HG03575 (cell line): Measurements from ENCODE around the gene RAPGEF1.

Experiments
- ATAC-seq: cut with Tn5 transposase; IDR thresholded peaks from one replicate; pipeline ENCODE4 v1.9.1; 2021; ENCODE audit not compliant: unreplicated experiment, insufficient number of reproducible peaks, low FRiP score; ENCODE audit errors: extremely low read depth

The RAPGEF1 gene

DNA sequence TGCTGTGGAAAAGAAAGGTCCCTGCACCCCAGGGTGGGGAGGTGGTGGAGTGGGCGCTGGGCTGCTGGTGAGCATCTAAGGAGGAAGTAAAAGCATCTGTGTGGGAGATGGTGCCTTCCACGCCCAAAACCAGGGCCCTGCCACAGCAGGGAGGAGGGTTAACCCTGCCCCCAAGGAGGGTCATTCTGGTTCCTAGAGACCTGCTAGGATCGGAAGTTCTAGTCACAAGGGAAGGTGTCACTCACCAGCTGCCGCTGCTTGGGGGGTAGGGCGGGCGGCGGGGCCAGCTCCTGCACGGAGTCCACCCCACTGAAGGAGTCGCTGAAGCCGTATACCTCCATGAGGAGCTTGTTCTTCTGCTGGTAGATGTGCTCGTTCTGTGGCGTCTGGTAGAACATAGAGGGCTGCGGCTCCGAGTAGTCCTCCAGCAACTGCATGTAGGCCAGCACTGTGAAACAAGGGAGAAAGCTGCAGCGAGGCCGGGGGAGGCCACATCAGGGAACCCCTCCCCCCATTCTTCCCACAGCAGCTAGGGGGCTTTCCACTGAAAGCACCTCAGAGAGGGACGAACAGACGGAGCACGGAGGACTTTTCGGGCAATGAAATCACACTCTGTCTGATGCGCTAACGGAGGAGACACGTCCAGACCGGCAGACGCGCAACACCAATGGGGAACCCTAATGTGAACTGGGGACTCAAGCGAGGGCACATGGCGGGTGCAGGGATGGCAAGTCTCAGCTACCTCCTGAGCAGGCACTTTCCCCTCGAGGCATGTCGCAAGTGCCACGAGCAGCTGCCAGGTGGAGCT is 118.1 kb downstream of the RAPGEF1 start:
- no peak for ATAC-seq

DNA sequence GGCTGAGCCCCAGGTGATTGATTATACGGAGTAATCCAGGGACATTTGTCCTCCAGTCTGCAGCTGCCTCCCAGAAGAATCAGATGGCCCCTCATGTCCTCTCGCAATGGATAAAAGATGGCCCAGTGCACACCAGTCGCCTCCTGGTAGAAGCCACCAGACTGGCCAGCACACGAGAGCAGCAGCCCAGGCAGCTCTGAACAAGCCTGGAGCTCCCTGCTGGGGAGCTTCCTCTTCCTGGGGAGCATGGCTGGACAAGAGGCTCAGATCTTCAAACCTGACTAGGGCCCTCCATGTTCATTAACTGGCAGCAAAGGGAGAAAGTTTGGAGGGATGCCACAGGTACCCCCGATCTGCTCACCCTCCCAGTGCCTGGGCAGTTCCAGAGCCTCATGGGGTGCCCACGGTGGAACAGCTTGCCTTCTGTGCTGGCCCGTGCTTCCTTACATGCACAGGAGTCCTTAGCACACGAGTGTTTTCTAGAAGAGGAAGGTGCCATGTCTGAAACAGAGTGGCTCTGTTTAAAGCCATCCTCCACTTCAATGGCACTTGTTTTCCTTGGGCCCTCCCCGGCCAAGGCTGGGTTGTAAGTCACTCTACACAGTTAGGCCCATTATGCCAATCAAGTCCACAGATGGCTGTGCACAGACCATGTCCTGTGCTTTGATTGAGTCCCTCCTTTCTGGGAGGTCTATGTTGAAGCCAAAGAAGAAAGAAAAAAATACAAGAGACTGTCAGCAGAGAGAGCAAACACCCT is 118.9 kb downstream of the RAPGEF1 start:
- no peak for ATAC-seq

DNA sequence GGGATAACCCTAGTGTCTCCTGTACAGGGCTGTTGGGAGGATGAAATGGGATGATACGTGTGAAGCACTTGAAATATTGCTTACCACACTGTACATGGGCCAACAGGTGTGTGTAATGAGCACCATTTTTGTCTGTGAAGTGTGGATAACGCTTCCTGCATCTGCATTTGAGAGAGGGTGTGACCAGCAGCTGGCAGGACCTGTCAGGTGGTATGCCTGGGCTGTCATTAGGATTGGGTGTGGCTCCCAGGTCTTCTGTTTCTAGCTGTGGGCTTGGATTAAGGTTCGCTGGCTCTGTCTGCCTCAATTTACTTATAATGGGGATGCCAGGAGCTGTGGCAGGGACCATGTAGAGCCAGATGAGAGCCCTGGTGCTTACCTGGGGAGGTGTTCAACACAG is 120.2 kb downstream of the RAPGEF1 start:
- no peak for ATAC-seq

DNA sequence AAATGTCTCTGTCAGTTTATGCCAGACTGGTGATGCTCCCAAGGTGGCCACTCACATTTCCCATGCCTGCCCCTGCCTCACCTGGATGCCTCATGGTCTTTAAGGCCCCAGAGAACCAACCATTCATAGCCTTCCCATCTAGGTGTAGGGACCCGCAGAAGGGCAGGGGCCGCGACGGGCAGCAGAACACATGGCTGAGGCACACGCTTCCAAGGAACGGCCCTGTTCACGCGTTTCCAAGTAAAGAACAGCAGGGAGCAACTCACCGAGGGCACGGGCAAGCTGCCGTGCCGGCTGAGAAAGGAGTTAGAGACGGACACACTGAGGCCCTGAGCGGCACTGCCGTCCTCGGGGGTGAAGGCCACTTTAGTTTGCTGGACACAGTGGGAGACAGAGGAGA is 121.1 kb downstream of the RAPGEF1 start:
- no peak for ATAC-seq

DNA sequence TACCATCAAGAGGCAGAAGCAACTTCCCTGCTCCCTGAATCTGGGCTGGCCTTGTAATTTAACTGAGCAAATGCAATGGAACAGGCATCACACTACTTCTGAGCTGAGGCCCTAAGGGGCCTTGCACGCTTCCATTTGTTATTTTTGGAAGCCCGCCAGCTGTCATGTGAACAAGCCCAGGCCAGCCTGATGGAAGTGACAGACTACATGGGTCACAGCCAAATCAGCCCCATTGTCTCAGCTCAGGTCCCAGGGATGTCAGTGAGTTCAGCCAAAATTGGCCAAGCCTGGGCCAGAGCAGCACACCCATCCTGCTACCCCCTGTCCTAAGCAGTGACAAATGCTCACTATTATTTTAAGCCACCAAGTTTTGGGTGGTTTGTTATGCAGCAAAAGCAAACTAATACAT is 121.8 kb downstream of the RAPGEF1 start:
- no peak for ATAC-seq

DNA sequence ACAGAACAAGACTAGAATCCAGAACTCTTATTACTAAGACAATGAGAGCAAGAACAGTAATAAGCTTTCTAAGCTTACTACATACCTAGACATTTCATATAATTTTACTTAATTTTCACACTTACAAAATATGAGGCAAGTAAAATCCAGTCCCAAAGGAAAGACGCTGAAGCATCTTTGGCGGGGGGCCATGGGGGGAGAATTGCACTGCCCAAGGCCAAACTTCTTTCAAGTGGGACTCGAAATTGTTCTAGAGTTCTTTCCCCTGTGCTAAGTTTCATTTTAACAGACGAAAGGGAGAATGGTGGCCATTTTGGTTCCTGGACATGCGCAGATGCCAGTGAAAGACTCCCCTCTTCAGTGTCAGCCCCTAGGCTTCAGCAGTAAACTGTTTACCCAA is 122.3 kb downstream of the RAPGEF1 start:
- no peak for ATAC-seq

DNA sequence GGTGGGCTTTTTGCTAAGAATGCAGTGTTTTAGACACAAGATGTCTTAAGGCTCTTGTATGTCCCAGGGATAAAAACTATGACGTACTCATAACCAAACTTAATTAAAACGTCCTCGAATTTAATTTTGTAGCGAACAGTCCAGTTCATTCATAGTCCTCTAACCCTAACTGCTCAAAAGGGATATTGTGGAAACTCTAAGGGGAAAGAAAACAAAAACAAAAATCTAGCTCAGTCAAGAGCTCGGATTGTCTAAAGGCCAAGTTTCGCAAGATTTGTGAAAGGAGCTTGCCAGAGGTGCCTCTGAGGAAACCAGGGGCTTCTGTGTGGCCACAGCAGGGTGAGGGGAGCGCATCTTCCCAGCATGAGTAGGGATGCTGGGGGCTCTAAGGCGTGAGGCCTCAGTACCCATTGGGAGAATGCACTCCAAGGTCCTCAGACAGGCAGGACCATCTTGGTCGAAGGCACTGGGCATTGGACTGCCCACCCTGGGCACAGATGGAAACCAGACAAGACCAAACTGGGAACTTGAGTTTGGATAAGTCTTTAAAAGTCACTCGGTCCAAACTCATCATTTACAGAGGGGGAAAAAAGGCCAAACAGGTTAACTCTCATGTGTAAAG is 122.8 kb downstream of the RAPGEF1 start:
- ATAC-seq = no peak

DNA sequence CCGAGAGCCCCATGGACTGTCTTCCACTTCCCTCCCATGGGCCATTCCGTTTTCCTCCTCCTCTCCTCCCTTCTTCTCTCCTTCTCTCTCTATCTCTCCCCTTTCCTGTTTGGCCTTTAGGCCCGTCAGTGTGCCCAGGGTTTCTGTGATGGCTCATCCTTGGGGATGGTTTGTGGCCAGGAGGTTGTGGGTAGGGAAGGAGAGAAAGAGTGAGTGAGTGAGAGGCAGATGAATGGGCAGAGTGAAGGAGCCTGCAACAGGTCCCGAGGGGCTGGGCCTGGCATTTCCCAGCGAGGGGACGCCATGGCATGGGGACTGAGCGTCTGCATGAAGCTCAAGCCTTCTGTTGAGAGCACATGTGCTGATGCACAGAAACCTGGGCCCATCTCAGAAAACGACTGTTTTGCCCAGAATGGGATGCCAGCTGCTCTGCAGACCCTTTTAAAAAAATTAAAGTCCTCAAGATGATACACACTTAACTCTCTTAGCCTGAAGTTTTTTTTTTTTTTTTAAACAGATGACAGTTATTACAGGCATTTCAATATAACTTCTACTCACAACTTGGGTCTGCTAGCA is 125.4 kb downstream of the RAPGEF1 start:
- no peak for ATAC-seq

DNA sequence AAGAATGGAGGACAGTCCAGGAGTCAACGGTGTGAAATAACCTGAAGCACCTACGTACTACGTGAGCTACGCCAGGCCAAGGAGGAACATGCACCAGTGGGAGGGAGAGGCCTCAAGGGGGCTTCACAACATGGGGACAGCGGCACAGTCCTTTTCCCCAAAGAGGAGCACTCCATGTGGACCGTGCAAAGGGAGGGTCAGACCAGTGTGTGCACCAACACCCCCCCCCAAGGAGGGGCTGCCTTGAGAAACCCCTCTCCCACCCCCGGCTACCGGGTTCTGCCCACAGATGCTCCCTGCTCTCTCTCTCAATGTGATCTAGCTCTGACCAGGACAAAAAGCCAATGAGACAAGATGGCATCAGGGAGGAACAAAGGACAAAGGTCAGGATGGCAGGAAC is 126.0 kb downstream of the RAPGEF1 start:
- ATAC-seq = no peak

DNA sequence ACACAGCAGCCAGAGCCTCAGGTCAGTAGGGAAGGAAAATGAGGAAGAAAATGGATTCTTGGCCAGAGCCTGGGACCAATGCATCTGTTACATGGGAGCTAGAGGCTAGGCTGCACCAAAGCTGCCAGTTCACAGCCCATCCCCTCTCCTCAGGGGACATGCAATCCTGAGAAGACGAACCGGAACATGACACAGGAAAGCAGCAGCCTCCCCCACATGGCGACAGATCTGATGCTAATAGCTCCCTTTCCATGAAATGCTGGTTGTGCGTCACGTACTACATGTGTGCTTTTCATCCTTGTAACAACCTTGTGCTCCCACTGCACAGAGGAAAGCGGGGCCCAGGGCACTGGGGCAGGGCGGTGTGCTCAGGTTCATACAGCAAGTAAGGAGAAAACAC is 127.0 kb downstream of the RAPGEF1 start:
- no peak for ATAC-seq

DNA sequence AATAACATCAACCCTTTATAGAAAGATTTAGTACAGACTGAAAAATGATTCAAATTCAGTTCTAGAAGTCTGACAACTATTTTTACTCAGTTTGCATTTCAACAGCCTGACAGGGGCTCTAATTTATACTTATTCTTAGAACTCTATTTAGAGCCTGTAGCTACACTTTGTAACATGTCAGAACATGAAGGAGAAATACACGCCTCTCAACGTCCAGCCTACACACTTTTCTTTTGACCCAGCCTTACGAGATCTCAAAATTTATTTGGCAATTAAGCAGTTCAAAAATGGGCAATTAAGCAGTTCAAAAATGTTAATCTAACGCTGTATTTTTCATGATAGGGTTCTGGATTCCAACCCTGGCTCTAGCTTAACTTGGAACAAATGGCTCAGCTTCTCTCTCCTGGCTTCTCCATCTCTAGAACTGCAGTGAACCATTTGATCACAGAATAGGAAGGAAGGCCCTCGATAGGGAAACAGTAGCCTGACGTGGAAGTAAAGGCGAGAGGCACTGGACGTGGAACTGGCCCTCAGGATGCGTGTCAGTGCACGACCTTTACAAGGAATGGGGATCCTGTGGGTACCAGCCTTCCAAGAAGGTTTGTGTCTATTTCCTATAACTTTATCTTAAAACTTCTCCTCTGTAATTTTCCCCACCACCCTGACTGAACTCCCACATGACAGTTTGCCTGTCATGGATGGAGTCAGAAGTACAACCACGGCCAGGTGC is 128.1 kb downstream of the RAPGEF1 start:
- no peak for ATAC-seq

DNA sequence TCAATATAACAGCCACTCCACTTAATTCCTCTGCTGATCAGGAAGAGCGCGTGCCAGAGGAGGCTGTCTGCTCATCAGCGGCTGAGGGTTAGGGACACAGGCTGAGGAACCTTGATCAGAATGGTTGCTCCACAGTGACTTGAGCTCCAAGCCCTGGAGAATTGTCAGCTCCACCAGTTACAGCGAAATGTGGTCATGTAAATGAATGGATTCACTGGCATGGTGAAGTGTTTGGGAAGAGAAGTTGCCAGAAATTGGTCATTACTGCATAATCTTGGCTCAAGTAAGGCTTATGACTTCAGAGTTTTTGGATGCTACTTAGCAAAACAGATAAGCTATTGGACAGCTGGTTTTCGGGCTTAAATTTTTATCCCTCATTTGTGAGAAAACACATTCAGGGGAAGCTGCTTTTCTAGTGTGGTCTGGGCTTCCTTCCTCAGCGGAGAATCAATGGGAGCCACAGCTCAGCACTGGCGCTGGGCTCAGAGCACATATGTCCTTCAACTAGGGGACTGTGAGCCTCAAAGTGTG is 129.6 kb downstream of the RAPGEF1 start:
- no peak for ATAC-seq

DNA sequence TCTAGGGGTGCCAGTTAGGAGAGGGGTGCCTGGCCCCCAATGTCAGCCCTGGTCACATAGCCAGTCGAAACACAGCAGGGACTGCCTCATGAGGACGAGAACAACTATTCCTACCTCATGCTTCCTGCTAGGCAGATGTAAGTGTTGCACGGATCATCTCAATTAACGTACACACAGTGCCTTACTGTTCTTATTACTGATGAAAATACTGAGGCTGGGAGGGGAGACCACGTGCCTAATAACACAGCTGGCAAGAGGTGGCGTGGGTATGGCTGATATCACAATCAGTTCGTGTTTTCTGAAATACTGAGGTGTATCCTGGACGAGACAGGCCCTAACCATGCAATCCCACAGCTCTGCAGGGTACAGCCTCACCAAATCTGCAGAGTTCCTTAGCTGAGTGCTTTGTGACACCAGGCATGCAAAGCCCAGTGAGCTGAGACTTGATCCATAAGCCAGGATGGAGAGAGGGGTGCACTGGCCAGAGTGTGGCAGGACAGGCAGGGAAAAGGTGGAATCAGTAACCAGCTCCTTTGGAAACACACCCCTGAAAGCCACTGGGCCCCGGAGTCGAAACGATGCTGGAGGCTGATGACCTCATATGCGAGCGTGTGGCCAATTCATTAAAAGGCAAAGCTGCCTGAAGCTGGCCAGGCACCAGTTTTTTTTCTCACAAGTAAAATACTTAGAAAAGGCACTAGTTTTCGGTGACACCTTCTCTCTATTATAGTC is 130.6 kb downstream of the RAPGEF1 start:
- no peak for ATAC-seq

DNA sequence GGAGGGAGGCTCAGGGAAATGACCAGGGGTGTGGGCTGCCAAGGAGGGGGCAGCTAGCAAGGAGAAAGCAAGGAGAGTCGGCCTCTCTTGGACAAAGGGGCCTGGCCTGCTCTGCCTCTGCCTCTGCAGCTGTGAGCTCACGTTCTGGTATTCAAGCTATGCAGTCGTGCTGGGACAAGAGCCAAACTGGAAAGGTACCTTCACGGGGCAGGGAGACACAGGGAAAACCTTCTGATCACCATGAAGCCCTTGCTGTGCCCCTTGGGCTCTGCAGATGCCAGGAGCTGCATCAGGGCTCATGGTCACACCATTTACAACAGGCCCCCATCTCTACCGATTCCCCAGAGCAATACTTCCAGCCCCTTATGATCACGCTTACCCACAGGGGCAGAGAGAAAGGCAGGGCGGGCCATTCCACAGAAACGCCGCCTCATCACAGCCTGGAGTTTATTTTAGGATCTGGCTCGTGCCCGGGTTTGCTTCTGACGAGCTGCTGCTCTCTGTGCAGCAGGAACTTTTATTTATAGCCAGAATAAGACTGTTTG is 131.3 kb downstream of the RAPGEF1 start:
- ATAC-seq = no peak

DNA sequence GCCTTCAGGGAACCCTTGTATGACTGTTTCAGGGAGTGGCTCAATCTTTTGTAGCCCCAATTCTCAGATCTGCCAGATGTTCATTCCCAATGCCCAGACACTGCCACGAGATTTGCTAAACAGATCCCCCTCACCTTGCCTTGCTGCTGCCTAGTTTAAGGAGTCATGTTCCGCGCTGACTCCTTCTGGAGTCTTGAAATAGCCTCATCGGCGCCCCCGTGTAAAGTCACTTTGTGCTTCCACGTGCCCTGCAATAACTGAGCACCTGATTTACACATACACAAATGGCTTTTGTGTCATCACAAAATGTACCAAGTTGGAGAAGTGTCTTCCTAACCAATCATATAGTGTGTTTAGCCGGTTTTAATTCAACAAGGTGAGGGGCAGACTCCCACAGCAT is 132.3 kb downstream of the RAPGEF1 start:
- no peak for ATAC-seq

DNA sequence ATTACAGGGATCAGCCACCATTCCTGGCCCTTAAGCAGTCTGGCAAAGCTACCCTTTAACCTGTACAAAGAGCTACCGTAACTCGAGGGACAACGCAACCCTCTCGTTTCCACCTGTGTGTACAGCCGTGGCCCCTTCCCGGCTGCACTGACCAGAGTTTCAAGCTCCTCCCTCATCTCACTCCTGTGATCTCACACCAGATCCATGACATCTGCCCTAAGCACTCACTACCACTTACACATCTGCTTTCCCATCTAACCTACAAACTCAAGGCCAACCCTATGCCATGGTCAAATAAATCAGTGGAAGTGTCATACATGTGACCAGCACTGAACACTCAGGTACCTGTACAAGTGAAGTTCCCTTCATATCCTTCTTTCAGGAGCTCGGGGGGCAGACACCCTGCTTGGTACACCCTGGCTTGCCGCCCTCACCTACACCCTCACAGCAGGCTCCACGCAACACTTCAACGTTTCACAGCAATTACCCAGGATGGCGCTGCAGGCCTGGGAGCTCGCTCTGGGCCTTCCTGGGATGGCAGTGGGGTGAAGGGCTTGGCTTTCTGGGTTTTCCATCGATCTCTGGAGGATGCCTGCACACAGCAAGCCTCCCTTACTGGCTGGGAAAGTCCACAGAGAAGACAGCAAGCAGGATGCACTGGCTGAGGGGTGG is 132.8 kb downstream of the RAPGEF1 start:
- ATAC-seq = no peak

DNA sequence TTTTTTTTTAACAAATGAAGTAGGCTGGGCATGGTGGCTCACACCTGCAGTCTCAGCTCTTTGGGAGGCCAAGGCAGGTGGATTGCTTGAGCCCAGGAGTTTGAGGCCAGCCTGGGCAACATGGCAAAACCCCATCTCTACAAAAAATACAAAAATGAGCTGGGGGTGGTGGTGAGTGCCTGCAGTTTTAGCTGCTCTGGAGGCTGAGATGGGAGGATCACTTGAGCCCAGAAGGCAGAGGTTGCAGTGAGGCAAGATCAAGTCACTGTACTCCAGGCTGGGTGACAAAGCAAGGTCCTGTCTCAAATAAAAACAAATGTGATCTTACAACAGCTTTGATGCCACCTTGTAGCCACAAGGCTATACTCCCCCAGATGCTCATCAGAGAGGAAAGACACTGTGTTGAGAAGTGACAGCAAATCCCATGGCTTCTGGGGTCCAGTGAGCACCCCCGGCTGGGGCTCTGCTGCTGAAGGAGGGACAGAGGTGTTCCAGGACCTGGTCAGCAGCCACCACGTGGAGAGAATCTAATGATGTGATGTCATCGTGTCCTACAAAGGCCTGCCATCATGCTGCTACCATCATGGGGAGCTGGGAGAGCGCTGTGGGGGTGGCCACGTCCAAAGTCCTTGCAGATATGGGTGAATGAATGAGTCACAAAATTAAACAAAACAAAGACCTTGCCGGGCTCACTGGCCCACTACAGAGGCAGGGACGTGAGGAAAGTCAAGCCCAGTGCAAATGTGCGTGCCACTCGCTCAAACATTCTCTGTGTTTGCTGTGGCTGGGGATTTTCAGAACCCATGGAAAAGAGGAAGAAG is 133.9 kb downstream of the RAPGEF1 start:
- ATAC-seq = no peak
